Kidney (tissue), 14 donors: ENCODE data around the gene HHAT. TPM values are rescaled to one million over a fixed set of nuclear protein-coding genes. Genes with fewer than 3 reads are reported as not detected.

Experiments
- DNase-seq, 5 donors: peaks; one replicate each; pipeline ENCODE4 v3.0.0-alpha.2; 2013 to 2020
- FAIRE-seq: peaks from 2 replicates; lab custom pipeline; 2012; peaks lifted over from hg19 to GRCh38; lab: Jason Lieb, UNC
- H3K27ac ChIP-seq, 2 donors: one replicate each; pipeline ENCODE4 v1.7.0; 2013; ENCODE audit warnings: low read depth in 2 of 2, low read length in 2 of 2, inconsistent platforms in 1 of 2
- H3K27me3 ChIP-seq: one replicate; pipeline ENCODE4 v1.7.1; 2013; ENCODE audit warnings: low read length, inconsistent platforms; ENCODE audit not compliant: control insufficient read depth, insufficient read depth
- H3K36me3 ChIP-seq, 3 donors: one replicate each; pipeline versions ENCODE4 v1.7.0 to v1.7.1; 2013; ENCODE audit warnings: low read length in 3 of 3, control low read depth in 1 of 3, inconsistent platforms in 1 of 3; ENCODE audit not compliant: insufficient read depth in 3 of 3, control insufficient read depth in 2 of 3
- H3K4me1 ChIP-seq, 3 donors: one replicate each; pipeline versions ENCODE4 v1.7.0 to v1.7.1; 2013; ENCODE audit warnings: low read length in 3 of 3, inconsistent platforms in 1 of 3, low read depth in 1 of 3; ENCODE audit not compliant: control insufficient read depth in 2 of 3, insufficient read depth in 2 of 3
- H3K4me3 ChIP-seq, 3 donors: one replicate each; pipeline versions ENCODE4 v1.7.0 to v1.8.1; 2013; ENCODE audit warnings: low read length in 3 of 3, control low read depth in 1 of 3, inconsistent platforms in 1 of 3
- H3K9ac ChIP-seq, 3 donors: one replicate each; pipeline versions ENCODE4 v1.7.0 to v1.7.1; 2013; ENCODE audit warnings: low read length in 3 of 3, control low read depth in 1 of 3, inconsistent platforms in 1 of 3
- H3K9me3 ChIP-seq, 3 donors: one replicate each; pipeline versions ENCODE4 v1.7.0 to v1.7.1; 2013; ENCODE audit warnings: low read length in 3 of 3, control low read depth in 1 of 3, inconsistent platforms in 1 of 3; ENCODE audit not compliant: control insufficient read depth in 2 of 3, insufficient read depth in 1 of 3
- intact Hi-C: fragments of 100-400 bp; cut with DNase I; formaldehyde crosslinking; loops from one replicate; pipeline ENCODE4 v1.11.1; 2022
- polyA plus RNA-seq: library from polyadenylated mRNA; stranded (reverse); fragments of 350-450 nt; fragmentation: Illumina TruSeq; extraction: RNeasy Lipid Tissue Mini Kit (QIAGEN cat#74804); gene quantifications from one replicate; pipeline ENCODE4 v1.2.3, GENCODE V29; 2014; ENCODE audit warnings: low read depth, low replicate concordance; ENCODE audit not compliant: insufficient read depth
- total RNA-seq: library from RNA; stranded (reverse); fragmentation: NEBNext Ultra II Directional; extraction: Animal tissue kit (Norgen Biotek cat#: 25700); gene quantifications from one replicate; pipeline ENCODE4 v1.2.1, GENCODE V29; 2021
- TF ChIP-seq, protein P1 (sequence below): IDR thresholded peaks from 3 replicates; pipeline ENCODE4 v1.5.1; 2012; ENCODE audit warnings: mild to moderate bottlenecking, moderate library complexity, borderline replicate concordance; ENCODE audit not compliant: insufficient read depth; ENCODE audit errors: extremely low read depth
- donor health status: control.
- donor health status: control.
- donor health status: control.
- donor health status: control.
- donor health status: control.
- donor health status: DM: yes; HTN: yes; CAD: no.
- donor health status: Normal renal cell carcinoma (clear cell type).

Gene HHAT
- total and polyA plus RNA-seq, 2 donors from 2014 or later, result 5.5 to 9.7 TPM

DNA sequence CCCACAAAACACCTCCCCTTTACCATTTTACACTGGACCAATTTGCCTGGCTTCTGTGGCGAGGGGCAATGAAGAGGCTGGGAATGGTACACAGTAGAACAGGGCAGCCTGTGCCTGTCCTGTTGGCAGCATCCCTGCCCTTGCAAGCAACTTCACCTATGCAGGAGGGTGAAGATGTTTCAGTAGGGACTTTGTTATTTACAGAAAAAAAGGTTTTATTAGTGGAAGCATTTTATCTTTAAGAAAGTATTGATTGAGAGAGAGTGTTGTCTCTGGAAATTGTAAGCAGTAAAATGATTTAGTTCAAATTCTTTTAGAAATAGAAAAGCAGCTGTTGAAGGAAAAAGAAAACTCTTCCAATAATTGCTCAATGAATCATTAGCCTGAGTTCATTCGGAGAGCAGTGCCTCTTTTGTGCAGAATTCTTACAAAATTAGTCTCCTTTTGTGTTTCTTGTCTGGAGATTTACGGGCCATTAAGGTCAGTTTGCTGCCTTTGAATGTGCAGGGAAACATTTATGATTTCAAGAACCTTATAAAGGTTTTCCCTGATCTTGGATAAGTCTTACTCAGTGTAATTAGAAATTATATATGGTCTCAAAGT lies 49.1 kb downstream of the HHAT start:
- DNase-seq (no peak), FAIRE-seq (no peak)
- H3K4me3 ChIP-seq, result no peak overlapping the region
- no peaks in the 10 kb centered on the region for H3K9me3 ChIP-seq
- no peaks in the 10 kb centered on the region for H3K27me3 ChIP-seq
- H3K36me3 ChIP-seq, result no peaks in the 10 kb centered on the region
- H3K27ac ChIP-seq, result no peak overlapping the region
- H3K4me1 ChIP-seq, result no peaks in the 10 kb centered on the region
- no peak overlapping the region for H3K9ac ChIP-seq
- TF ChIP-seq, protein P1, sequence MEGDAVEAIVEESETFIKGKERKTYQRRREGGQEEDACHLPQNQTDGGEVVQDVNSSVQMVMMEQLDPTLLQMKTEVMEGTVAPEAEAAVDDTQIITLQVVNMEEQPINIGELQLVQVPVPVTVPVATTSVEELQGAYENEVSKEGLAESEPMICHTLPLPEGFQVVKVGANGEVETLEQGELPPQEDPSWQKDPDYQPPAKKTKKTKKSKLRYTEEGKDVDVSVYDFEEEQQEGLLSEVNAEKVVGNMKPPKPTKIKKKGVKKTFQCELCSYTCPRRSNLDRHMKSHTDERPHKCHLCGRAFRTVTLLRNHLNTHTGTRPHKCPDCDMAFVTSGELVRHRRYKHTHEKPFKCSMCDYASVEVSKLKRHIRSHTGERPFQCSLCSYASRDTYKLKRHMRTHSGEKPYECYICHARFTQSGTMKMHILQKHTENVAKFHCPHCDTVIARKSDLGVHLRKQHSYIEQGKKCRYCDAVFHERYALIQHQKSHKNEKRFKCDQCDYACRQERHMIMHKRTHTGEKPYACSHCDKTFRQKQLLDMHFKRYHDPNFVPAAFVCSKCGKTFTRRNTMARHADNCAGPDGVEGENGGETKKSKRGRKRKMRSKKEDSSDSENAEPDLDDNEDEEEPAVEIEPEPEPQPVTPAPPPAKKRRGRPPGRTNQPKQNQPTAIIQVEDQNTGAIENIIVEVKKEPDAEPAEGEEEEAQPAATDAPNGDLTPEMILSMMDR, result no peak
- intact Hi-C loops, result no loop called here

DNA sequence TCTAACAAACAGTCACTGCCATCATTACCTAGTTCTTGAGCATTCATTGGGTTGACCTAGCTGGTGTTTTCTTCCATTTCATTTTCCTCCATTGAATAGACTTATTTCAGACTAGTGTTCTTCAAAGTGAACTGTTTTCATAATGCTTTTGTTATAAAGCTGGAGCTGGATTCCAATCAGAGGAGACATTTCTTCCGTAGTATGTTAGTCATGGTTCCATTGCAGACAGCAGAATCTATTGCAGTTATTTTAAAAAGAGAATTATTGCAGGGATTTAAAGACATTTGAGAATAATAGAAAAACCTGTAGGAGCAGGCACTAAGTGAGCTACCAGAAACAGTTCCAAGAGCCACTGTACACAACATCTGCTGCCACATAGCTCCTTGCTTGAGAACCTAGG lies 50.0 kb downstream of the HHAT start:
- H3K9ac ChIP-seq, result no peak overlapping the region
- no peak overlapping the region for H3K4me3 ChIP-seq
- intact Hi-C loops, result no loop called here
- H3K9me3 ChIP-seq, result no peaks in the 10 kb centered on the region
- TF ChIP-seq, protein P1, result no peak
- no peak for FAIRE-seq
- H3K4me1 ChIP-seq, result no peaks in the 10 kb centered on the region
- no peak for DNase-seq
- no peaks in the 10 kb centered on the region for H3K36me3 ChIP-seq
- H3K27me3 ChIP-seq, result no peaks in the 10 kb centered on the region
- no peak overlapping the region for H3K27ac ChIP-seq

DNA sequence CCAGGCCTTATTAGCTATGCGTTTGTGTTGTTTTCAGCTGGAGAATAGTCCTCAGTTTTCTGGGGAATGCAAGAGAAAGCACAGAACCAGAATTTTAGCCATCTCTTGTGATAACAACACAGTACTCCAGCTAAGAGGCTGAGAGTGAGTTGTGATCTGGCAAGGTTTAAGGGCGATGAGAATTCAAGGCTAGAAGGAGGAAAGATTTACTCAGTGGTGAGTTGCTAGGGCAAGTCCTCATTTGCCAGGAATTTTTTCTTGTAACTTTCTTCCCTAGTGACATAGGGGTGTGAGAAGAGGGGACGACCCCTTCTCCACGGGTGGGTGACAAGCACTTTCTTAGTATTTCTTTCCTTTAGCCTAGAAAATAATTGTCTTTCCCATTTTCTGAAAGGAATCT lies 53.2 kb downstream of the HHAT start:
- FAIRE-seq, result no peak
- TF ChIP-seq, protein P1, result no peak
- no peak overlapping the region for H3K4me3 ChIP-seq
- no peak overlapping the region for H3K9ac ChIP-seq
- no peaks in the 10 kb centered on the region for H3K27me3 ChIP-seq
- no peaks in the 10 kb centered on the region for H3K36me3 ChIP-seq
- H3K9me3 ChIP-seq, result no peaks in the 10 kb centered on the region
- DNase-seq, result no peak
- no peaks in the 10 kb centered on the region for H3K4me1 ChIP-seq
- no peak overlapping the region for H3K27ac ChIP-seq
- intact Hi-C loops, result no loop called here

DNA sequence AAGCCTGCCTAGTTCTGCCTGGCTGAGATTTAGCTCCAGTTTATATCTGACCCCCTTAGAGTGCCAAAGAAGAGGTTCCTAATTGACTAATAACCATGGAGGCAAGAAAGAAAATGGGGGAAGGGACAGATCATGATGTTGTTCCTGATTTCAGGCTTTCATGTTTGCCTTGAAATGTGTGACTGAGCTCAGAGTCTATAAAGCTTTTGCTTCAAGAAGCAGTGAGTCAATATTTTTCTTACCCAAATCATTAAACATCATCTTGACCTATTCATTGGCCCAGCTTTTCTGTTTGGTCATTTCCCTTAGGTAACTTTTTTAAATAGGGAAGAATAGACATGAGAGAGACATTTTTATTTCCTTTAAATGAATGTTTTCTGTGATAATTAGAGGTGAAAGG lies 55.9 kb downstream of the HHAT start:
- no peaks in the 10 kb centered on the region for H3K36me3 ChIP-seq
- no peaks in the 10 kb centered on the region for H3K9me3 ChIP-seq
- intact Hi-C loops, result no loop called here
- H3K4me1 ChIP-seq, result no peaks in the 10 kb centered on the region
- no peak overlapping the region for H3K4me3 ChIP-seq
- TF ChIP-seq, protein P1, result no peak
- no peak for DNase-seq
- H3K27me3 ChIP-seq, result no peaks in the 10 kb centered on the region
- no peak for FAIRE-seq
- H3K9ac ChIP-seq, result no peak overlapping the region
- no peak overlapping the region for H3K27ac ChIP-seq
